NCI-H2227 treated with DMSO at 0.1 percent for 48 hours (cell line): ENCODE data around the gene WIPF1.

ENCODE experiments used
- DNase-seq: peaks from one replicate; lab custom pipeline; 2025; lab: John Stamatoyannopoulos, UW

WIPF1 gene

GRCh38 chr2:174540893-174541292 is 56.7 kb downstream of the WIPF1 start:
- DNase-seq, result no peak

DNA sequence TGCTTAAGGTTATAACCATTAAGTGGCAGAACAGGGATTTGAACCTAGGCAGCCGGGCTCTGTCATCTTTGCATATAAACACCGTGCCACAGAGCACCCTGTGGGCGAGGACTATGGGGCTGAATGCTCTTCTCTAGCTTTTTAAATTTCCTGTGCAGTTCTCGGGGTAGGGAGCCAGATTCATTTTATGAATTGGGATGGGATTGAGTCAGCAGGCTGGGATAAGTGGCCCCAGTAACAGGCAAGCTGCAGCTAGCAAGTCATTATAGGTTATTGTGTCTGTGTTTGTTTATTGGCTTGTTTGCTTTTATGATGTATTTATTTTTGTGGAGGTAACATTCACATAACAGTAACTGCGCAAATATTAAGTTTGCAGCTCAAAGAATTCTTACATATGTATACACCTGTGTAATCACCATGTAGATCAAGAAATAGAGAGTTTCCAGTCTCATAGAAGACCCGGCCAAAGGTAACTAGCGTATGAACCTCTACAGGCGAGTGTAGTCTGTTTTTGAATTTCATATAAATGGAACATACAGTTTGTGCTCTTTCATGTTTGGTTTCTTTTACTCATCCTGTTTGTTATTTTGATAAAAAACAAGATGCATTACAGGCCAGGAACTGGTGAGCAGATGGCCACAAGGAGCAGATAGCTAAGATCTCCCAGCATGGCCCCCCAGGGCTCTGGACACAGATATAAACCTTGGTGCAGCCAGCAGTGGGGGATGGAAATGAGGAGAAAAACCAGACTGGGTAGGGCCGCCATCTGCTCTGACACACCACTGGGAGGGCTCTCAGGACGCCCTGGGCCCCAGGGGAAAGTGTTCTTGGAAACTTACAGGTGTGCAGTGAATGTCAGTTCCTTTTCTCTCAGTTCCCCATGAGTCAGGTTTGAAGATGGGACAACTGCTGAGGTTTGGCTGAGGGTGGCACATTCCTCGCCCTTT is 61.6 kb downstream of the WIPF1 start:
- DNase-seq, result peak; percentile 12

DNA sequence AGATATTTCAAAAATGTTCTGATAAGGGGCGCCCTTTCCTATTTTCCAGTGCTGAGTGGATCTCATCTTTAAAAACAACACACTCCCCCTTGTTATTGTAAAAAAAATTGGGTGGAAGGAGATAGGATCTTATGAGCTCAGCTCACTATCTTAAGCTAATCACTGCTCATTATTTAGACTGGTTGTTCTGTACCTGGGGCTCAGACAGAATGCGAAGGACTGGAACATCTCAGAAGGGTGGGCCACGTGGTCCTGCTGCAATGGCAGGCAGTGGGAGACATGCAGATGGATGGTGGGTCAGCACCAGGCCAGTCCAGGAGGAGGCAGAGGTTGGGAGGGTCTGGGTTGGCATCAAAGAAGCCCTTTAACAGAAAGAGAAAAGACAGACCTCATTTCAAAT is 62.5 kb downstream of the WIPF1 start:
- DNase-seq, result no peak

DNA sequence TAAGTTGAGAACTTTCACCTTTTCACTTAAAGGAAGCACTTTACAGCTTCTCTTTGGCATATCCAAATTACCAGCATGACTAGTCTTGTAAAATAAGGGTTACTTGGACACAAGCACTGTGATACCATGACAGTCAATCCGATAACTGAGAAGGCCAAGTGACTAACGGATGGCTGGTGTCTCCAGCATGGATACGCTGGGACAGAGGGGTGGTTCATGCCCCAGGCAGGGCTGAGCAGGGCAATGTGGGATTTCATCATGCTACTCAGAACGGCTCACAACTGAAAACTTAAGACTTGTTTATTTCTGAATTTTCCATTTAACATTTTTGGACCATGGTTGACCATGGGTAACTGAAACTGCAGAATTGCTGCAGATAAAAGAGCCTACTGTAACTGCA is 67.7 kb downstream of the WIPF1 start:
- DNase-seq, result no peak

GRCh38 chr2:174527959-174528358 is 69.6 kb downstream of the WIPF1 start:
- DNase-seq, result no peak

GRCh38 chr2:174527101-174527721 is 70.4 kb downstream of the WIPF1 start:
- no peak for DNase-seq

GRCh38 chr2:174524527-174524926 is 73.1 kb downstream of the WIPF1 start:
- DNase-seq, result no peak

- peak; percentile 5 for DNase-seq
Measured at GRCh38 chr2:174522553-174522952, 75.1 kb downstream of the WIPF1 start.

DNA sequence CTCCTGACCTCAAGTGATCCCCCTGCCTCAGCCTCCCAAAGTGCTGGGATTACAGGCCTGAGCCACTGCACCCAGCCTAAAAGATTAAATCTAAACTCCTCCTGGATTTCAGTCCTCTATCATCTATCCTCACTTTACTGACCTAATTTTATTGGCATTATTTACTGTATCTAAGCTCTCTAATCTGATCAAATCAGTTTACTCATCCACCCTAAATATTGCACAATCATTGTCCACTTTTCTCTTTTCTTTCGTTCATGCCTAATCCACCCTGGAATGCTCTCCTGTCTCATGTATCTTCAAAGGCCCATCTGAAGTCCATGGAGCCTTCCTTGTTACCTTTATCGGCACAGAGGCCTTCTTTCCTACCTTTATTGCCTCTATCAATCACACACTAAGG is 79.2 kb downstream of the WIPF1 start:
- DNase-seq, result no peak

DNA sequence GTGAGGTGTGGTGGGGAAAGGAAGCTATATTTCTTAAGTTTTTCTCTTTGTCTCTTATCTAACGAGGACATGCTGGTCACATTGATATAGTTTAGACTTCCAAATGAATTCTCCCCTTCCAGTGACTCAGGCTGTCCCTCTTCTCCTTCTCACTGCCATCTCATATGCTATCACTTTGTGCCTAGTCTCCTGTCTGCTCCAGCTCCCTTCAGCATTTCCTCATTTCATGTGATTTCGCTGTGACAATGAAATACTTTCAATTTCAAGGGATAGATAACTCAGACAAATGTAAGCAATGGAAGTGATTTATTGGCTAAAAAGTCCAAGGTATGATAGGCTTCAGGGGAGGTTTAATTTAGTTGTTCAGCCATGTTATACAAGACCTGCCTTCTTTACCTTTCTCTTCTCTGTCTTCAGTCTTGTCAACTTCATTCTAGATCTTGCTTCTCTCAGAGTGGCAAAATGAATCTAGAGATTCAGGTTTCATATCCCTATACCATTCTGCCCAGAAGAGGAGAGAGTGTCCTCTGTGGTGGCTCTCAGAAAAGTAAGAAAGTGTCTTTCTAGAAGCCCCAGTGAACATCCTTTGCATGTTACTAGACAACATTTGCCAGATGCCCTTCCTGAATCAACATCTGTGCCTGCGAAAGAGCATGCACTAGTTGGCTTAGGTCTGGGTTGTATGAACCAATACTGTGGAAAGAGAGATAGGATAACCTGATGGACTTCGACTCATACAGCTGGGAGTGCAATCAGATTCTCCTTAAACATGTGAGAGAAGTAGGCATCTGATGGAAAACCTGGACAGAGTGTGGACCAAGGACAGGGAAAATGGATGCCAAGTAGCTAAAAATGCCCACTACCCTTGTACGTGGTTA is 80.9 kb downstream of the WIPF1 start:
- no peak for DNase-seq

DNA sequence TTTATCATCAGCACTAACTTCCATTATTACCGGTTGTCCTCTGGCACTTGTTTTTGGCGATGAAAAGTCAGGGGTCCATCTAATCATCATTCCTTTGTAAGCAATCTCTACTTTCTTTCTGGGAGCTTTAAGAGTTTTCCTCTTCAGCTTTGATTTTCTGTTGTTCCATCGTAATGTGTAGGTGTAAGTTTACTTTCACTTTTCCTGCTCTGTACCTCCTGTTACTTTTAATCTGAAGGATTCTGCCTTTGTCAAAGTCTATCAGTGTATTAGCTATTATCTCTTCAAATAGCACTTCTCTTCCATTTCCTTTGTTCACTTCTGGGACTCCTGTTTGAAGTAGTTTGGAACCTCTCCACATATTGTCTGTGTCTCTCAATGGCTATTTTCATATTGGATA is 85.3 kb downstream of the WIPF1 start:
- no peak for DNase-seq

GRCh38 chr2:174511580-174512260 is 85.9 kb downstream of the WIPF1 start:
- no peak for DNase-seq

DNA sequence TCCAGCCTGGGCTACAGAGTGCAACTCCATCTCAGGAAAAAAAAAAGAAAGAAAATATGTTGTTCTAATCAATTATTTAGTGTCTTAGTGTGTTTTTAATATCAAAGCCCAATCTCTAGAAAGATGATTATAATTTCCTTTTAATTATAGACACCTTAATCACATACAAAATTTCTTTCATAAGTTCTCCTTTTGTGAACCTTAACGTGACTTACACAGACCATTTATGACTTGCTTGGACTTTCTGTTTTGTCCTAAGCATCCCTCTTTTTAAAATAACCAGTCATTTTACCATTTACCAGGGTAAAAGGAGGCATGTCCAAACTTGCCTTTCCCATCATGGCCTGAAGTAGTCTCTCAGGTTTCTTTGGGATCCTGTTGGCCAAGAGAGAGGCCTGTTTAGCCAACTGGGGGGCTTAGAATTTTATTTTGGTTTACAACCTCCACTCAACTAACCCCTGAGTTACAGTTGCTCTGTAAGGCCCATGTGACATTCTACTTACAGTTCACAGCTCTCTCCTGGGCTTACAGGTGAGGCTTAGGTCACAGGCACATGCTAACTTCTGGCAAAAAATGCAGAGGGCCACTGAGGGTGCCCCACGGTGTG is 86.9 kb downstream of the WIPF1 start:
- DNase-seq, result no peak
